GM18858 (cell line): ENCODE data around the gene SLC7A14.

ENCODE experiments used
- ATAC-seq: cut with Tn5 transposase; IDR thresholded peaks from one replicate; pipeline ENCODE4 v1.9.1; 2021; ENCODE audit not compliant: unreplicated experiment

SLC7A14 gene

GRCh38 chr3:170499562-170500156 is 86.2 kb downstream of the SLC7A14 start:
- ATAC-seq: no peak

DNA sequence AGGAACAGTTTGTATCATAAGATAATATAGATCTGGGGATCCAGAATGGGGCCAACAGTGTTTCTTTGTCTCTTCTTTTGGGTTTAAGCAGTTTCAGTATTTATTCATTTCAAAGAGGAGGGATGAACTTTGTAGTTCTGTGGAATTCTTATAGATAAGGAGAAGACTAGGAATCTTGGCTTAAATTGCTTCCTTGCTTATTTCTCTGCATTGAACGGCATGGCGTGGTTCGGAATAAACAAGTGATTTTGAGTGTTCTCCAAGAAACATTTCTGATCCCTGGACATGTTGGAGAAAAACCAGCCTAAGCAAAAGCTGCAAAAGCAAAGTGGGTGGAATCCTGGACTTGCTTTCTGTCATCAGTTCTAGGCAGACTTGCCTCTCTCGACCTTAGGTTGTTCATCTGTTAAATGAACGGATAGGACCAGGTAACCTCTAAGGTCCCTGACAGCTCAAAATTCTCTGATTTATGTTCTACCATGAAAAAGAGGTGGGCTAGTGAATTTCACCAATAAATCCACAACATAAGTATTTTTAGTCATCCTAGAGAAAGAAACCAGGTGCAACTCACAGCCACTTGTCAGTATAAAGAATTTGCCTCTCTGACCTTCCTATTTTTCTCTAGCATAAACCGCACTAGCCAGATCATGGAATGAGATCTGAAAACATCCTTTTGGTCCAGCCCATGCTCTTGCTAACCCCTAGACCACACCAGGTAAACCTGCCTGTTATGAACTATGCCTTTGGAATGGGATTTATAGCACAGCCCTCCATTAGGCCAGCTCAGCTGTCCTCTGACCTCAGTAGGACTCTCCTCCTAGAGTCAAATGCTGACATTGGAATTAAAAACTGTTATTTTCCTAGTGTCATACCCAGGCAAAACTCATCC is 88.4 kb downstream of the SLC7A14 start:
- no peak for ATAC-seq

- no peak for ATAC-seq
Measured at GRCh38 chr3:170496868-170497140, 89.1 kb downstream of the SLC7A14 start.

- no peak for ATAC-seq
Measured at GRCh38 chr3:170496026-170496867, 89.6 kb downstream of the SLC7A14 start.

DNA sequence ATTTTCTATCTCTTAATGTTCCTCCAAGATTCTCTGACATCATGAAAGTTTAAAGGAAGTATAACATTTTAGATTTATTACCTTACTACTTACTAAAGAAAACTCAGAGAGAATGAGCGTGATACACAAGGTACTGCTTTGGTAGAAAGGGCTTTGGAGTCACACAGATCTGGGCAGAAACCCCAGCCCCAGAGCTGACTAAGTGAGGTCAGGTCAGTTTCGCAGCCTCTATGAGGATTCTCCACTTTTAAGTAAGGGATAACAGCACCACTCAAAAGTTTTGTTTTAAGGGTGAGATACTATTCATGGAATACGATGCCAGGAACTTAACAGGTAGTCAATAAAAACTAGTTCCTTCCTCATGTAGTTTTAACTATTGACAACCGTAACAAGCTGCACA is 91.1 kb downstream of the SLC7A14 start:
- ATAC-seq: no peak

DNA sequence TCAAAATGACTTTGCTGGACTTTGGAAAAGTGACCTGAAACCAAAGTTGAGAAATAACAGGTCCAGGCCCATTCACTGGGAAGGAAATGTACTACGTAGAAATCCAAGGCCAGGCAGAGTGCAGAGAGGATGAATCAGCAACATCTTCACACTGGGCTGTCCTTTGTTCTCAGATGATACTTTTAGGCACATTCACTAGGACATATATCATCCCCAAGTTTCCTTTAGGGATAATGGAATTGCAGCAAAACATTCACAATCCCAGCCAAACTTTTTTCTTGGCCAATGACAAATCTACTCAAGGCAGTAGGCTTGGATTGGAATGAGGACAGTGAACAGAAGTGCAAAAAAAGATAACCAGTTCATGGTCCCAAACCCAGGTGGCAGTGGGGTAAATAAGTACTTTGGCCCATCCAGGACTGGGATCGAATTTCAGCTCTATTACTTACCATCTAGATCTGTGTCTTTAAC is 92.1 kb downstream of the SLC7A14 start:
- ATAC-seq: no peak

GRCh38 chr3:170491901-170492300 is 94.0 kb downstream of the SLC7A14 start:
- ATAC-seq: no peak

DNA sequence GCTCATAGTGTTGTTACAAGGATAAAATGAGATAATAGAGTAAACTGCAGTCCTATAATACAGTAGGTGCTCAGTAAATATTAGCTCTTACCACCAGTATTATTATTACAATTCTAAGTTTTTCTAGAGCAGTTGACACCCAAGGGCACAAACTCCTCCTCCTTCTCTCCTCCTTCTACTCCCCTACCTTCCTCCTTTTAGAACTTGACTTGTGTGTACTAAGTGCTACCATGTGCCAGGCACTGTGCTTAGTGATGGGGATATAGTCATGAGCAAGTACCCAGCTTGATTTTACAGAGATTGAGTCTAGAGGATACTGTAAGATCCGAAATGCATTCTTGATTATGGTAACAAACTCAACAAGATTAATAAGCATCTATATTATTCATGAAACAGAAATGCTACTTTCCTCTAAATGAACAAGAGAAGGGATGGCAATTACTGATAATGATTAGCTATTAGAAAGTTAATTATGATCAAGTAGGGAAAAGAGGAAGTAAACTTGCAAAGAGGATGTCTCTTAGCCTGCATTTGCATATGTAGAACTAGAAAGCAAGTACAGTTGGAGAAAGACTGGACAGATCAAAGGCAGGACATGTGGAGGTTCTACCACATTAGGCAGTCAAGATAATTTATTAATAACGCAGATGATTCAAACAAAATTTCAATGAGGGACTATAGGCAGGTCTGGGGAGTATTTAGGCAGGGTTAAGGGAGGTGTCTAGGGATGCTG is 94.9 kb downstream of the SLC7A14 start:
- ATAC-seq: no peak

- ATAC-seq: no peak
Measured at GRCh38 chr3:170488802-170489201, 97.1 kb downstream of the SLC7A14 start.

DNA sequence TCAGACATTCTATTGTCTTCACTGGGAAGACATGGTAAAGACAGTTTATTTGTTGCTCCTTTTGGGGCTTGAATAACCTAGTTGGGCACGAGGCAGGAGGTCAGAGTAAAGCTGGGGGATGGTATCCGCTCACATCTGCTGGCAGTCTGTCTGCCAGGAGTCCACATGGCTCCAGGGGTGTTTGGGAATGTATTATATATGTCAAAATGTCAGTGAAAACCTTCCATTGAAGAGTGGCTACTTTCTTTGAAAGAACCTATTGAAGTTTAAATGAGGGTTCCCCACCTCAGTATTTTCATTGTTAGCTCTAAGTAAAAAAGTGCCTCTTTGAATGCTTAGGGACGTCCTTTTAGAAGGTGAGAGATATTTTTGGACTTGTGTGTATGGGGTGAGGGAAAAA is 98.8 kb downstream of the SLC7A14 start:
- no peak for ATAC-seq

DNA sequence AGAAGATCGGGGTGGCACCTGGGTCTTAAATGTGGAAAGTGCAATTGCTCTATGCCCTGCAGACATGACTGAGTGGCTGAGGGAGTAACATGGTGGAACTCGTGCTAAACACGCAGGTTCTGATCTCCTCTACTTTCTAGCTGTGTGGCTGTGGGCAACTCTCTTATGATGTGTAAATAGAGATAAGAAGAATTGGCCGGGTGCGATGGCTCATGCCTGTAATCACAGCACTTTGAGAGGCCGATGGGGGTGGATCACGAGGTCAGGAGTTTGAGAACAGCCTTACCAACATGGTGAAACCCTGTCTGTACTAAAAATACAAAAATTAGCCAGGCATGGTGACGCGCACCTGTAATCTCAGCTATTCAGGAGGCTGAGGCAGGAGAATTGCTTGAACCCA is 99.5 kb downstream of the SLC7A14 start:
- no peak for ATAC-seq

DNA sequence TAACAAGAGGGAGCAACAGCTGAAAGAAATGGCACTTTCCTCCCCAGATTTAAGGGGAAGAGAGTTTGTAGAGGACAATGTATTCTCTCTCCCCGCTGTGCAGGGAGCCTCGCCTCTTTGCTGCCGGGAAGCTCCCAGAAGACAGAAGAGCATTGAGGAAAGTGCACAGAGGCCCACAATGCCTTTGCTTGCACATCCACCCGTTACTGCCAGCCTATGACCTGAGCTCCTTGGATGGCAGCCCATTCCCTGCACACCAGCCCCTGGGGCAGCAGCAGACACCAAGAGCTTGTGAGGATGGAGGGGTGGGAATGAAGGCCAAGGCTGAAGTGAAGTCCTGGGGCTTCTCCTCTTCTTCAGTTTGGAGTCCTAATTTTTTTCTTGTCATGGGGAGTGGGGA is 100.2 kb downstream of the SLC7A14 start:
- ATAC-seq: no peak

DNA sequence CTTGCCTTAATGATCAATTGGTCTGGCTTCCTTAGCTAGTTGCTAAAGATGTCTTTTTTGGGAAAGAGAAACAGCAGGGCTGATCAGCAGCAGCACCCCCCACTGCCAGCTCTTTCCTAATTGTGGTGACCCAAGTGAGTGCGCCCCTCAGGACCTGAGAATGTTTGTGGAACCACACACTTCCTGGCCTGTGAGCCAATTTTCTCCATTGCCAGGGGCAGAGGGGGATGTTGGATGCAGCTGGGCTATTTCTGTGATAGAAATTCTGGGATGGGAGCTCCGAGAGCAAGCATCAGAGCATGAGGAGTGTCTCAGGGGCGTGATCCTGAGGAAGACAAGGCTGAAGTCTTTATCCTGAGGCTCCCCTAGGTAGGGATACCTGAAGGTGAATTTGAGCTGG is 100.6 kb downstream of the SLC7A14 start:
- no peak for ATAC-seq

DNA sequence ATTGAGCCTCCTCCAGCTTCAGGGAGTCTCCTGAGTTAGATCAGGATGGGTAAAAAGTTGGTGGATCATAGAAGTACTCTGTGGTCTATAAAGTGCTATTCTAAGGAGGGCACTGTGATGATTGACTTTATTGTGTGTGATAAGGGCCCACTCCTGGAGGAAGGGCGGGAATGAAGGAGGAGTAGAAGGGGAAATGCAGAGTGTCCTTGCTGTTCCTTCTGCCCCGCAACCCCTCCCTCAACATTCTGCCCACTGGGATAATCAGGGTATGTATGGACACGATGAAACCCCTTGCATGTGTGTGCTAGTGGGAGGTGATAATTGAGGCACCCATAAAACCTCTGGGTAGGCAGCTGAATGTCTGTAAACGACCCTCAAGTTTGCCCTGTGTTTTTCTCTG is 101.0 kb downstream of the SLC7A14 start:
- ATAC-seq: no peak

DNA sequence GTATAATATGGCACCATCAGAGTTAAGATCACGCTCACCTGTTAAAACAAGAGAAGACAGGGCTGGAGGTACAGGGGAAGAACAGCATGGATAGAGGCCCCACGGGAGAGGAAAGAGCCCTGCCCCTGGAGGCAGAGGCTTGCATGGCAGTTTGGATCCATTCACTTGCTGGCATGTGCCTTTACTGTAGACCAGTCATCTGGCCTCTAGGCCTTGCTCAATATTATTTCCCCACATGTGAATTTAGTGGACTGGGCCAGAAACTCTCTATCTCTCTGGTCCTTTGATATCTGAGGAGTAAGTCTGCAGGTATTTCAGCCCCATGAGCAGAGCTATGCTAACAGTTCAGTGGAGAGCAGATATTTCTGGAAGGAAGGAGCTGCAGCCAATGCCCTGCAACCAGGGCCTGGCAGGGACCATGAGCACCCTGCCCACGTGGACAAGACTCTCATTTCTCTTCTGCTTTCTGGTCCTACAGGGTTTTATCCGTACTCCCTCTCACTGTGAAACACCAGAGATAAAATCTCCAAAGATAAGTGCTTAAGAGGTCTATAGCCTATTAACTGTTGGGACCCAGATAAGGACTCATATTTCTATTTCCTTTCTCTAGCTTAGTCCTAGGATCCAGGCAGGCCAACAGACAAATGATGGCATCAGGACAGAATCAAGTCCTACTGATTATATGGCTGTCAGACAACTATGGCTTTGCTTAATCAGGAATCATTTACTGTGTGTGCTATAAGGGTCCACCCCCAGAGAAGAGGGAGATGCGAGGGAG is 102.2 kb downstream of the SLC7A14 start:
- no peak for ATAC-seq

GRCh38 chr3:170482199-170482598 is 103.7 kb downstream of the SLC7A14 start:
- ATAC-seq: no peak

- ATAC-seq: no peak
Measured at GRCh38 chr3:170480111-170480510, 105.8 kb downstream of the SLC7A14 start.

- ATAC-seq: no peak
Measured at GRCh38 chr3:170477395-170477794, 108.5 kb downstream of the SLC7A14 start.

DNA sequence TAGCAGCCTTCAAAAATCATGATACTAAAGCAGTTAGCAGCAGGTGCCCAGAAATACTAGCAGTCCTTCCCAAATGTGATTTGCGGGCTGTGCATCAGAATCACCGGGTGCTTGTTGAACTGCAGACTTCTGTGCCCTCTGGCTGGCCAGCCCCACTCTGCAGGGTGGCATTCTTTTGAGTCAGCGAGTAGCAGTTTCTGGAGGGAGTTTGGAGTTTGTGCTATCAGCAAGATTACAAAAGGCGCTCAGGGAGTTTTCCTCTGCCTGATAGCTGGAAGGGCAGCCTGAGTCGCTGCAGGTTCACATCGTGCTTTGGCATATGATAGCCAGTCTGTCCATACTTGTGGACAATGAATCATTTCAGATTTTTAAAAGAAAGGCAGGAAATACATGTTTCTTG is 109.6 kb downstream of the SLC7A14 start:
- ATAC-seq: no peak

- no peak for ATAC-seq
Measured at GRCh38 chr3:170475092-170475685, 110.7 kb downstream of the SLC7A14 start.
